Body of pancreas (tissue), 4 donors: ENCODE measurements around the gene DYSF. TPM values are rescaled to one million over a fixed set of nuclear protein-coding genes. Genes with fewer than 3 reads are reported as not detected.

Experiments used
- ATAC-seq: fragments of 150-250 bp; one replicate; pipeline ENCODE4 v1.9.1; 2016
- DNase-seq, 4 donors: peaks; one replicate each; pipeline ENCODE4 v3.0.0-alpha.2; 2019
- H3K27ac ChIP-seq, 4 donors: fragments of 200-600 bp; sonication (generic); 1 replicate in 3 of 4; 2 replicates in 1 of 4; pipeline versions ENCODE4 v1.5.1 to v1.6.1; 2016 to 2019; ENCODE audit warnings: mild to moderate bottlenecking in 1 of 4, mixed read lengths in 1 of 4, moderate library complexity in 1 of 4
- H3K27me3 ChIP-seq, 2 donors: fragments of 200-600 bp; sonication (generic); one replicate each; pipeline ENCODE4 v1.6.0; 2016; ENCODE audit warnings: mild to moderate bottlenecking in 1 of 2
- H3K36me3 ChIP-seq, 2 donors: fragments of 200-600 bp; sonication (generic); replicated peaks in 1 of 2; 2 replicates each; pipeline ENCODE4 v1.5.1; 2016; ENCODE audit warnings: low read depth in 2 of 2; ENCODE audit not compliant: insufficient read depth in 1 of 2
- H3K4me1 ChIP-seq: fragments of 200-600 bp; sonication (generic); one replicate; pipeline ENCODE4 v1.6.0; 2016
- H3K4me3 ChIP-seq, 2 donors: fragments of 200-600 bp; sonication (generic); 1 replicate in 1 of 2; 2 replicates in 1 of 2; pipeline ENCODE4 v1.5.1; 2016 to 2019
- H3K9me3 ChIP-seq, 3 donors: fragments of 200-600 bp; sonication (generic); 1 replicate in 2 of 3; 2 replicates in 1 of 3; pipeline ENCODE4 v1.5.1; 2016
- CTCF ChIP-seq, 7 experiments: fragments of 450-650 bp in 4 of 7; fragments of 200-600 bp in 3 of 7; sonication (generic) in 3 of 7; IDR thresholded peaks; one replicate each; pipeline ENCODE4 v1.5.1; 2016 to 2019; ENCODE audit warnings: antibody characterized with exemption in 7 of 7
- POLR2A ChIP-seq, 3 donors: fragments of 450-650 bp; IDR thresholded peaks; one replicate each; pipeline ENCODE4 v1.6.1; 2016; ENCODE audit warnings: antibody characterized with exemption in 3 of 3, mild to moderate bottlenecking in 2 of 3
- WGBS, 2 donors: methylation state at CpG; one replicate each; pipeline ENCODE4 v1.1.5; 2017; 5-methylcytosine and 5-hydroxymethylcytosine counted together
- intact Hi-C: fragments of 100-400 bp; cut with DNase I; formaldehyde crosslinking; loops from one replicate; pipeline ENCODE4 v1.15.1; 2023
- total RNA-seq, 2 donors: library from RNA; depleted of rRNA; stranded (reverse); fragments of >200 nt; gene quantifications; one replicate each; pipeline ENCODE4 v1.1.0, GENCODE V29; 2016

Gene DYSF
- total RNA-seq, 2 donors from 2014 or later: 3.1 to 10.9 TPM

GRCh38 chr2:71459084-71459431 lies 5.7 kb downstream of the DYSF start:
- Histone ChIP-seq H3K4me1 (peaks cover 9% of the 10 kb centered on the region), H3K27me3 (no peaks in the 10 kb centered on the region), H3K27ac (no peak overlapping the region), H3K4me3 (no peak overlapping the region), H3K36me3 (no peaks in the 10 kb centered on the region), H3K9me3 (no peaks in the 10 kb centered on the region)
- 62 to 81% methylated on average over 2 of the region's 2 CpGs for WGBS, 2 donors
- TF ChIP-seq CTCF (IDR thresholded peaks at IDR 0.05) (no peak), POLR2A (IDR thresholded peaks at IDR 0.05) (no peak)
- intact Hi-C loops: no loop called here
- DNase-seq: no peak
- no peak for ATAC-seq

GRCh38 chr2:71460056-71460455 lies 6.7 kb downstream of the DYSF start:
- no peak overlapping the region for H3K4me3 ChIP-seq
- H3K27ac ChIP-seq: no peak overlapping the region
- WGBS, 2 donors: 83% methylated on average over 6 of the region's 6 CpGs
- no peak for TF ChIP-seq POLR2A (IDR thresholded peaks at IDR 0.05)
- intact Hi-C loops: no loop called here
- H3K9me3 ChIP-seq: no peaks in the 10 kb centered on the region
- no peaks in the 10 kb centered on the region for H3K27me3 ChIP-seq
- no peak for DNase-seq
- H3K4me1 ChIP-seq: peaks cover 4% of the 10 kb centered on the region
- ATAC-seq: no peak
- H3K36me3 ChIP-seq: no peaks in the 10 kb centered on the region

GRCh38 chr2:71460595-71461303 lies 7.4 kb downstream of the DYSF start:
- intact Hi-C loops: no loop called here
- 60 to 78% methylated on average over 9 of the region's 9 CpGs for WGBS, 2 donors
- H3K4me1 ChIP-seq: peaks cover 6% of the 10 kb centered on the region
- DNase-seq (no peak), ATAC-seq (peak; percentile 42)
- no peaks in the 10 kb centered on the region for H3K36me3 ChIP-seq
- no peak for TF ChIP-seq POLR2A (IDR thresholded peaks at IDR 0.05)
- peak in 3 of 7 experiments; percentile 21 to 35 (median 23) for TF ChIP-seq CTCF (IDR thresholded peaks at IDR 0.05)
- no peak overlapping the region for H3K4me3 ChIP-seq
- H3K27me3 ChIP-seq: no peaks in the 10 kb centered on the region
- no peak overlapping the region for H3K27ac ChIP-seq
- H3K9me3 ChIP-seq: no peaks in the 10 kb centered on the region

- intact Hi-C loops: no loop called here
Observed at GRCh38 chr2:71461304-71461671, 7.9 kb downstream of the DYSF start.

GRCh38 chr2:71462056-71462605 lies 8.8 kb downstream of the DYSF start:
- Histone ChIP-seq H3K27ac (no peak overlapping the region), H3K36me3 (no peaks in the 10 kb centered on the region), H3K4me1 (peaks cover 10% of the 10 kb centered on the region), H3K9me3 (no peaks in the 10 kb centered on the region), H3K4me3 (no peak overlapping the region), H3K27me3 (no peaks in the 10 kb centered on the region)
- no peak for ATAC-seq
- intact Hi-C loops: no loop called here
- DNase-seq: no peak
- WGBS, 2 donors: 86% methylated on average over 8 of the region's 8 CpGs; no CpG with 5 or more reads in 1 of the 2 donors
- TF ChIP-seq POLR2A (IDR thresholded peaks at IDR 0.05) (no peak), CTCF (IDR thresholded peaks at IDR 0.05) (no peak)

More at GRCh38 chr2:71461304-71461671, 7.9 kb downstream of the DYSF start:
- Histone ChIP-seq H3K27ac (no peak overlapping the region), H3K9me3 (no peaks in the 10 kb centered on the region), H3K27me3 (no peaks in the 10 kb centered on the region), H3K36me3 (no peaks in the 10 kb centered on the region), H3K4me1 (peaks cover 9% of the 10 kb centered on the region), H3K4me3 (no peak overlapping the region)
- DNase-seq: no peak
- ATAC-seq: no peak
- TF ChIP-seq CTCF (IDR thresholded peaks at IDR 0.05): no peak
- no peak for TF ChIP-seq POLR2A (IDR thresholded peaks at IDR 0.05)
- WGBS, 2 donors: 23 to 37% methylated on average over 5 of the region's 5 CpGs
